Mucosa of stomach (tissue), 1 donor: ENCODE measurements around the gene ZFAND3.

Source experiments
- H3K27me3 ChIP-seq: one replicate; pipeline ENCODE4 v1.7.0; 2013; ENCODE audit warnings: mild to moderate bottlenecking, low read length; ENCODE audit not compliant: control insufficient read depth, insufficient read depth
- H3K36me3 ChIP-seq: one replicate; pipeline ENCODE4 v1.7.0; 2013; ENCODE audit warnings: low read length; ENCODE audit not compliant: control insufficient read depth, insufficient read depth
- H3K4me1 ChIP-seq: one replicate; pipeline ENCODE4 v1.7.0; 2013; ENCODE audit warnings: mild to moderate bottlenecking, low read length; ENCODE audit not compliant: control insufficient read depth, insufficient read depth
- H3K4me3 ChIP-seq: one replicate; pipeline ENCODE4 v1.7.0; 2013; ENCODE audit warnings: low read length
- H3K9ac ChIP-seq: one replicate; pipeline ENCODE4 v1.7.0; 2013; ENCODE audit warnings: mild to moderate bottlenecking, low read length, moderate library complexity
- H3K9me3 ChIP-seq: one replicate; pipeline ENCODE4 v1.7.0; 2013; ENCODE audit warnings: mild to moderate bottlenecking, low read length, moderate library complexity; ENCODE audit not compliant: control insufficient read depth
- donor health status: Pancreatic carcinoma.

The ZFAND3 gene

DNA sequence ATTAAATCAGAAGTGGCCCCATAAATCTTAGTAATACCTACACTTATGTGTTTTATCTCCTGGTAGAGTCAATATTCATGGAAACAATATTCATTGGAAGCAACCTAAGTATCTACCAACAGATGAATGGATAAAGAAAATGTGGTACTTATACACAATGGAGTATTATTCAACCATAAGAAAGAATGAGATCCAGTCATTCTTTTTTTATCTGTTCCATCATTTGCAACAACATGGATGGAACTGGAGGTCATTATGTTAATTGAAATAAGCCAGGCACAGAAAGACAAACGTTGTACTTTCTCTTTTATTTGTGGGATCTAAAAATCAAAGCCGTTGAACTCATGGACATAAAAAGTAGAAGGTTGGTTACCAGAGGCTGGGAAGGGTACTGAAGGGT lies 268.5 kb downstream of the ZFAND3 start:
- no peak overlapping the region for H3K4me3 ChIP-seq
- H3K36me3 ChIP-seq, result no peaks in the 10 kb centered on the region
- H3K4me1 ChIP-seq, result no peaks in the 10 kb centered on the region
- no peak overlapping the region for H3K9ac ChIP-seq
- H3K9me3 ChIP-seq, result no peaks in the 10 kb centered on the region
- no peaks in the 10 kb centered on the region for H3K27me3 ChIP-seq

DNA sequence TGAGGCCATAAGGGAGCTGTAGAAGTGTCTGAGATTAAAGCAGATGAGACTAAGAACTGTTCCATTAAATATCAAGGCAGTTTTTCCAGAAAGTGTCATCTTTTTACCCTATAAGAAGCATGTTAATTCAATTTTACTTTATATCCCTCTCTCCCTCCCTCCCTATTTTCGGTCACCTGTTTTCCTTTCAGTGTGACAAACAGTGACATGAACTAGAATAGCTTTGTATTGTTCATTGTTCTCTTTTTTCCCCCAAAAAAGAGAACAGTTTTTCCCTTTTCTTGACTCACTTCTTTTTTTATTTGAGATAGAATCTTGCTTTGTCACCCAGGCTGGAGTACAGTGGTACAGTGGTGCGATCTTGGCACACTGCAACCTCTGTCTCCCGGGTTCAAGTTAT lies 269.3 kb downstream of the ZFAND3 start:
- Histone ChIP-seq H3K9ac (no peak overlapping the region), H3K27me3 (no peaks in the 10 kb centered on the region), H3K9me3 (no peaks in the 10 kb centered on the region), H3K36me3 (no peaks in the 10 kb centered on the region), H3K4me1 (no peaks in the 10 kb centered on the region), H3K4me3 (no peak overlapping the region)

DNA sequence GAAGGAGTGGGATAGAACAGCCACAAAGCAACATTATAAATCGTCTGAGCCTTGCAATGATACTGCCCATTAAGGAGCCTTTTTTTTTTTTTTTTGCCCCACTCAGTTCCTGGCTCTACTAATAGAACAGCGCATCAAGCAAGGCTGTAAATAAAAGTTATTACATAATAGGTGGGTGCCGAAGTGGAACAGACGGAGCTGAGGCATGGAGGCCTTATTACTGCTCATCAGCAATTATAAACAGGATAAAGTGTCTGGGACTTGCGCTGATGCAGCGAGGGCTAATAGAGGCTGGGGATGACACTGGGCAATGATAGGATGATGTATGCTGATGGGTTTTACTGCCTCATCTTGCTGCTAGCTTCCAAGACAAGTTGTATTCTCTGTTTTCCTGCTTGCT lies 272.1 kb downstream of the ZFAND3 start:
- Histone ChIP-seq H3K4me1 (no peaks in the 10 kb centered on the region), H3K9me3 (no peaks in the 10 kb centered on the region), H3K27me3 (no peaks in the 10 kb centered on the region), H3K4me3 (no peak overlapping the region), H3K9ac (no peak overlapping the region), H3K36me3 (no peaks in the 10 kb centered on the region)

DNA sequence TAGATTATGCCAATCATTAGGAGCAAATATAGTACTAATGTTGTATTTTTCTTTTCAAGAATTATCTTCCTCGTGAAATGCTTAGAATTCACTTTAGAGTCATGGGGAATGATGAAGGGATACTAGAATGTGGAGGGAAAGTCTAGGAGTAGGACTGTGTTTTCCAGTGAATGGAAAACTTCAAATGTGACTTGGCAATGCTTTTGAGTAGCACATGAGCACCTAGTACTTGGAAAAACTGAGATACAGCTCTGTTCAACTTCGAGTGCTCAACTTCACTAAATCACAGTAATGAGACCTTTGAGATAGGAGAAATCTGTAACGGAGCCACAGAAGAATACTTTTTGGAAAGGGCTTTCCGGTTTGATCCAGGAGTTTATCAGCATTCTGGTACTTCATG lies 272.9 kb downstream of the ZFAND3 start:
- Histone ChIP-seq H3K4me1 (no peaks in the 10 kb centered on the region), H3K36me3 (no peaks in the 10 kb centered on the region), H3K9ac (no peak overlapping the region), H3K9me3 (no peaks in the 10 kb centered on the region), H3K27me3 (no peaks in the 10 kb centered on the region), H3K4me3 (no peak overlapping the region)

DNA sequence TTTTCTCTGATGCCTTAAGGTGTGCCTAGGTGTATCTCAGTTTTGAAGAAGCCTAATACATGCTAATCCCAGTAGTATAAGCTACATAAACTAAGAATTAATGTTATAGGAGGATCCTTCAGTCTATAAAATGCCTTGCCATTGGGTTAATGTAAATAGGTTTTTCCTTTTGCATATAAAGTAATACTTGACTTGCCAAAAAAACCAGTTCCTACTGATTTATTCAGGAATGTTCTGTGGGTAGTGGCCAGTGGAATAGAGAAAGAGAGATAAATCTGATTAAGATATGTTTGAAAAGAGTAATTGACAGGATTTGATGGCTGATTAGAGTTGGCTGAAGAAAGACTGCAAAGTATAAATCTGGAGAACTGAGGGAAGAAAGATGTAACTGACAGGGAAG lies 273.4 kb downstream of the ZFAND3 start:
- Histone ChIP-seq H3K4me3 (no peak overlapping the region), H3K9me3 (no peaks in the 10 kb centered on the region), H3K36me3 (no peaks in the 10 kb centered on the region), H3K4me1 (no peaks in the 10 kb centered on the region), H3K27me3 (no peaks in the 10 kb centered on the region), H3K9ac (no peak overlapping the region)

DNA sequence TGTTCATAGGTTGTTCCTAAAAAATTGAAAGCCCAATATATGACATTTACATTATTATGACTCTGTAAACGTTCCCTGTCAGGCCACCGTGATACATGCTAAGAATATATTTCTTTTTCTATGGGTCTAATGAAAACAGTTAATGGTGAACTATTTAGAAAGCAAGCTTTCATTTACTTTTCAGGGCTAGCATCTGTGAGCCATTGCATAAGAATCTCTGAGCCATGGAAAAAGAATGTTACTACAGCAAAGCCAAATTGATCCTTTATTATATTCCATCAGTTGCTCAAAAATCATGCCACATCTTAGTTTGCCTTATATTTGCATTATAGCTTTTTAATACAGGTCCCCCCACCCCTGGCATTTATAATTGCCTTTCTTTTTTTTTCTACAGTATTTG lies 275.5 kb downstream of the ZFAND3 start:
- H3K36me3 ChIP-seq, result no peaks in the 10 kb centered on the region
- no peak overlapping the region for H3K9ac ChIP-seq
- H3K4me1 ChIP-seq, result no peaks in the 10 kb centered on the region
- H3K27me3 ChIP-seq, result no peaks in the 10 kb centered on the region
- no peak overlapping the region for H3K4me3 ChIP-seq
- H3K9me3 ChIP-seq, result no peaks in the 10 kb centered on the region

DNA sequence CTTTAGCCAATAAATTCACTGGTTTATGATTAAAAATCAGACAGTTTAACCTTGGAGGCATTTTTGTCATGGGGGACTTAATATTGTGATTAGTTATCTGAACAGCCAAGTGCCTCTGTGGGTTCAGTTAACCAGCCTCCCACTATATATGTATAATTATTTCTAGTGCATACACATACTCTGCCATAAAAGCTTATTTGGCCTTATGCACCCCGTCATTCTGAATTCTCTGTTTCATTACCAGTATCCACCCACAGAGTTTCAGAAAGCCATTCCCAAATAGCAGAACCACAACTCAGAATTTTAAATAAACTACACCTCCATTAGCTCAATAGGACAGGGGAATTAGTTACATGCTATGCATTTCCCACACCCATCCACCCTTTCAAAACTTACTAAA lies 279.7 kb downstream of the ZFAND3 start:
- no peaks in the 10 kb centered on the region for H3K36me3 ChIP-seq
- no peaks in the 10 kb centered on the region for H3K4me1 ChIP-seq
- no peak overlapping the region for H3K4me3 ChIP-seq
- no peak overlapping the region for H3K9ac ChIP-seq
- no peaks in the 10 kb centered on the region for H3K9me3 ChIP-seq
- H3K27me3 ChIP-seq, result no peaks in the 10 kb centered on the region

DNA sequence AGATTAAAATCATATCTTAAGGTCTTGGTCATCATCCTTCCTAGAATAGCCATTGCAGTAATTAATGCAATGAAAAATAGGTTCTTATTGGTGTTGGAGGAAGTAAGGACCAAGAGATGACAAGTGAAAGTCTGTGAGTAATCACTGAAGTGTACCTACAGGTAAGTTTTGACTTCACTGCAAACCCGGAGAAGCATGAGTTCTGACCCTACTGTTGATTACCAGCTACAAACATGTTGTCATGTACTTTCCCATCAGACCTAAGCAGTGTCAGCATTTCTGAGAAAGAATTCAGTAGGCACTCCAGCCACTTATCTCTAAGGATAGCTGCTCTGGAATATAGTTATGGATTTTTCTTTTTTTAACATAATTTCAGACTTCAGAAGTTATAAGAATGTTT lies 280.9 kb downstream of the ZFAND3 start:
- H3K9me3 ChIP-seq, result no peaks in the 10 kb centered on the region
- no peak overlapping the region for H3K4me3 ChIP-seq
- no peaks in the 10 kb centered on the region for H3K27me3 ChIP-seq
- H3K36me3 ChIP-seq, result no peaks in the 10 kb centered on the region
- H3K9ac ChIP-seq, result no peak overlapping the region
- no peaks in the 10 kb centered on the region for H3K4me1 ChIP-seq

DNA sequence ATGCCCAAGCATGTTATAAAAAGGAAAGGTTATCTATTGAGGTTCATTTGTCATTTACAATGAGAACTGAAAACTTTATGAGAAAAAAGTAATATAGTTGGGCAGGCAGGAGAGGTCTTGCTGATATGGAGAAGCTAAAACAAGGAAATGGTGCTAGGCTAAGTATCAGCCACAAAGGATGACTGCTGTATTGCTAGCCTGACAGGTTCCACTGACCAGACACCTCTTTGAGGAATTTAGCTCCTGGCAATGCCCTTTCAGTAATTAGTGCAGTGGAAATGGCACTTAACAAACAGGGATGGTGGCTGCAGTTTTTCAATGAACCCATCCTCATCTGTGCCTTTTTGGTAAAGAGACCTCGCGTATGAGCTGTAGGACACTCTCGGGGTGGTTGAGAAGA lies 284.4 kb downstream of the ZFAND3 start:
- Histone ChIP-seq H3K36me3 (no peaks in the 10 kb centered on the region), H3K27me3 (no peaks in the 10 kb centered on the region), H3K9ac (no peak overlapping the region), H3K4me1 (peaks cover 5% of the 10 kb centered on the region), H3K4me3 (no peak overlapping the region), H3K9me3 (no peaks in the 10 kb centered on the region)

DNA sequence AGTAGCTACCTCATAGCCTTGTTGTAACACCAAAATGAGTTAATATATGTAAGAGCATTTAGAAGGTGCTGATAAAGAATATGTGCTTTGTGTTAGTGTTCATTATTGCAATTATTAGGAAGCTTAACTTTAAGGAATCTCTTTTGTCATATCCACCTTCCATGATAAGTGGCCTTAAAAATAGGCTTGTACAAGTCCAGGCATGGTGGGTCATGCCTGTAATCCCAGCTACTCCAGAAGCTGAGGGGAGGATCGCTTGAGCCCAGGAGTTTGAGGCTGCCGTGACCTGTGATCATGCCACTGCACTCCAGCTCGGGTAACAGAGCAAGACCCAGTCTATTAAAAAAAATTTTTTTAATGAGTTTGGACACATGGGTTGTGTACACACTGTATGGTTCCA lies 285.5 kb downstream of the ZFAND3 start:
- no peaks in the 10 kb centered on the region for H3K27me3 ChIP-seq
- H3K4me1 ChIP-seq, result peaks cover 6% of the 10 kb centered on the region
- no peak overlapping the region for H3K9ac ChIP-seq
- no peaks in the 10 kb centered on the region for H3K36me3 ChIP-seq
- no peaks in the 10 kb centered on the region for H3K9me3 ChIP-seq
- no peak overlapping the region for H3K4me3 ChIP-seq

DNA sequence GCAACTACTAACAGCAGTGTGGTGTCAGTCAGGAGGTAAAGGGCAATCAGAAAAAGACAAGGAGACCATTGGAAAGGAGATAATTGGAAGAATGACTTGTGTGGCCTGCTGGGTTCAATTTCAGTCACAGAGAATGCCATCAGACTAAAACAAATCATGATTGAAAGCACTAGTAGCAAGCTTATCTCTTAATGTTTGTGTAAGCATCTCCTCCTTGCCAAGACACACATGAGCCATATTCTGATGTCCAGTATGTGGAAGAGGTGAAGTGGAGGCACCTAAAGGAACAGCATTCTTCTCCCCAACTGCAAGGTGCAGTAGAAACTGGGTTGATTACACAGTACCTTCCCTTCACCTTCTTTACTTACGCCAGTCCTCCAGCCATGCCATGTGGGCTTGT lies 287.5 kb downstream of the ZFAND3 start:
- no peak overlapping the region for H3K9ac ChIP-seq
- peaks cover 13% of the 10 kb centered on the region for H3K4me1 ChIP-seq
- H3K4me3 ChIP-seq, result no peak overlapping the region
- no peaks in the 10 kb centered on the region for H3K27me3 ChIP-seq
- no peaks in the 10 kb centered on the region for H3K9me3 ChIP-seq
- no peaks in the 10 kb centered on the region for H3K36me3 ChIP-seq

DNA sequence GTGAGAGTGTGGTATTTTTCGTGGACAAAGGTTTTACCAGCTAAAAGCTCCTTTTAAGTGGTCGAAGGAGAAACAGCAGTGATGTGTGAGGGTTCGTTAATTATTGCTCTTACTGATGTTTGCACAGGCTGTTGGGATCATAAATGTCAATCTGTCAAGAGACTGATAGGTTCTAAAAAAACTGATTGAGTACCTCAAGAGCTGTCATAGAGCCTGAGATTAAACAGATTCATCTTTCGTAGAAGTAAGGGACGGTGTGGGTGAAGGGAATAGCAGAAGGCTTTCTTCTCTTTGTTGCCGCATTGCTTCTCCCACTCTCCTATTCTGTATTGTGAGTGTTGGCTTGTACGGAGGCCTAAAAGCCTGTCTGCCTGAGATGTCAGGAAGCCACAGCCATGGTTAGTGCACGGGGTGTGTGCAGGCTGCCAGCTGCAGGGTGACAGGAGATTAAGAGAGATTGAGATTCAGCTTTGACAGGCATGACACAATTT lies 291.0 kb downstream of the ZFAND3 start:
- peaks cover 13% of the 10 kb centered on the region for H3K4me1 ChIP-seq
- no peak overlapping the region for H3K9ac ChIP-seq
- H3K9me3 ChIP-seq, result no peaks in the 10 kb centered on the region
- no peak overlapping the region for H3K4me3 ChIP-seq
- H3K36me3 ChIP-seq, result no peaks in the 10 kb centered on the region
- H3K27me3 ChIP-seq, result no peaks in the 10 kb centered on the region

DNA sequence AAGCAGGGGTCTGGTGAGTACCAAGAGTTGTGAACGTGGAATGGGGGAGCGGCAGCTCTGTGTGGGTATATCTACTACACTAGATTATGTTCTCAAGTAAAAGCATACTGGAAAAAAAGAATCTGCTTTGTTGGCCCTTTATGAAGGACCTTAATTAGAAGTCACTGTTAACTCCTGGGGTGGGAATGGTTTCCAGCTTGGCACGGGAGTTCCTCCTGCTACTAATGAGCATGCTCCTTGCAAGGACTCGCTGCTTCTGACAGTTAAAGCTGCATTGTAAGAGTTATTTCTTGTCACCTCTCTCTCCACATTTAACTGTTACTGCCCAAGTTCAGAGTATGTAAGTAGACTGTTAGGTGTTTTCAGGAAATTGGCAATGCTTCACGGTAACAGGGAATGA lies 292.7 kb downstream of the ZFAND3 start:
- no peak overlapping the region for H3K9ac ChIP-seq
- no peaks in the 10 kb centered on the region for H3K36me3 ChIP-seq
- H3K4me1 ChIP-seq, result peaks cover 9% of the 10 kb centered on the region
- H3K9me3 ChIP-seq, result no peaks in the 10 kb centered on the region
- no peaks in the 10 kb centered on the region for H3K27me3 ChIP-seq
- H3K4me3 ChIP-seq, result no peak overlapping the region
